Hematopoietic multipotent progenitor cell treated with erythropoietin and hydrocortisone succinate and interleukin-3 and kit ligand, for 15 days (in vitro differentiated cells): Measurements from ENCODE around the gene KIAA1191.

ENCODE experiments used
- DNase-seq: peaks from one replicate; pipeline ENCODE4 v3.0.0-alpha.2; 2015; ENCODE audit warnings: low spot score

The KIAA1191 gene

GRCh38 chr5:176365351-176366231, 4.0 kb upstream of the KIAA1191 start, which contains the start of gene ARL10:
TSS of gene ARL10 (plus strand) at chr5:176365487. CDS start at chr5:176365564, 77 bp downstream.
- DNase-seq, result no peak

- DNase-seq, result no peak
Observed at GRCh38 chr5:176364765-176365350, 3.3 kb upstream of the KIAA1191 start.

- DNase-seq, result no peak
Observed at GRCh38 chr5:176362233-176362490, 598 bp upstream of the KIAA1191 start.

GRCh38 chr5:176360894-176361436, 599 bp downstream of the KIAA1191 start:
- peak; percentile 13 for DNase-seq

GRCh38 chr5:176359658-176360057, 1.9 kb downstream of the KIAA1191 start:
- no peak for DNase-seq

GRCh38 chr5:176356179-176356566, 5.4 kb downstream of the KIAA1191 start:
- no peak for DNase-seq

GRCh38 chr5:176355400-176356178, 6.0 kb downstream of the KIAA1191 start:
- no peak for DNase-seq

- no peak for DNase-seq
Observed at GRCh38 chr5:176353533-176353932, 8.0 kb downstream of the KIAA1191 start.

- no peak for DNase-seq
Observed at GRCh38 chr5:176352116-176352878, 9.3 kb downstream of the KIAA1191 start.

GRCh38 chr5:176350416-176350815, 11.1 kb downstream of the KIAA1191 start:
- no peak for DNase-seq

- no peak for DNase-seq
Observed at GRCh38 chr5:176342766-176343458, 18.7 kb downstream of the KIAA1191 start.

- no peak for DNase-seq
Observed at GRCh38 chr5:176342158-176342483, 19.4 kb downstream of the KIAA1191 start.

- peak; percentile 19 for DNase-seq
Observed at GRCh38 chr5:176341325-176342157, 20.0 kb downstream of the KIAA1191 start.

- no peak for DNase-seq
Observed at GRCh38 chr5:176339304-176339703, 22.3 kb downstream of the KIAA1191 start.

- no peak for DNase-seq
Observed at GRCh38 chr5:176337913-176338312, 23.7 kb downstream of the KIAA1191 start.

GRCh38 chr5:176334031-176334770, 27.4 kb downstream of the KIAA1191 start:
- no peak for DNase-seq

- DNase-seq, result no peak
Observed at GRCh38 chr5:176320577-176320976, 41.0 kb downstream of the KIAA1191 start.

GRCh38 chr5:176319827-176320554, 41.6 kb downstream of the KIAA1191 start:
- DNase-seq, result no peak
